HG03159 (cell line): ENCODE measurements around the gene SULT1C3.
"Not testable (repeated sequence)": the region's sequence is repeated elsewhere in the genome, so short reads cannot be mapped to it uniquely, and the experiment has no call there.

Experiments used
- ATAC-seq: cut with Tn5 transposase; IDR thresholded peaks from one replicate; pipeline ENCODE4 v1.9.1; 2021; ENCODE audit warnings: mild to moderate bottlenecking, moderate library complexity; ENCODE audit not compliant: unreplicated experiment

The SULT1C3 gene

DNA sequence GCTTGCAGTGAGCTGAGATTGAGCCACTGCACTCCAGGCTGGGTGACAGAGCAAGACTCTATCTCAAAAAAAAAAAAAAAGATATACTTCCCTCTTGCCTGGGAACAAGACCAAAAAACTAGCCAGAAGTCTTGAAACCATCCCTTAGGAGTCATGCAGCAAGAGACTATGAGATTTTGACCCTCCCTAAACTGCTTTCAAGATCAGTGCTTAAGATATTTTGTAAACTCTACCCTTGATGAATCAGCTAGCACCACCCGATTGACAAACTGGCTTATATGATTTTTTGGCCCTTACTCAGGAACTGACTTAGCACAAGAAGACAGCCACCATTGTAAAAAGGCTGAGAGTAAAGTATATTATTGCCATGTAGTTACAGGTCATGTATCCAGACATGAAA is 3.8 kb downstream of the SULT1C3 start:
- ATAC-seq = no peak

DNA sequence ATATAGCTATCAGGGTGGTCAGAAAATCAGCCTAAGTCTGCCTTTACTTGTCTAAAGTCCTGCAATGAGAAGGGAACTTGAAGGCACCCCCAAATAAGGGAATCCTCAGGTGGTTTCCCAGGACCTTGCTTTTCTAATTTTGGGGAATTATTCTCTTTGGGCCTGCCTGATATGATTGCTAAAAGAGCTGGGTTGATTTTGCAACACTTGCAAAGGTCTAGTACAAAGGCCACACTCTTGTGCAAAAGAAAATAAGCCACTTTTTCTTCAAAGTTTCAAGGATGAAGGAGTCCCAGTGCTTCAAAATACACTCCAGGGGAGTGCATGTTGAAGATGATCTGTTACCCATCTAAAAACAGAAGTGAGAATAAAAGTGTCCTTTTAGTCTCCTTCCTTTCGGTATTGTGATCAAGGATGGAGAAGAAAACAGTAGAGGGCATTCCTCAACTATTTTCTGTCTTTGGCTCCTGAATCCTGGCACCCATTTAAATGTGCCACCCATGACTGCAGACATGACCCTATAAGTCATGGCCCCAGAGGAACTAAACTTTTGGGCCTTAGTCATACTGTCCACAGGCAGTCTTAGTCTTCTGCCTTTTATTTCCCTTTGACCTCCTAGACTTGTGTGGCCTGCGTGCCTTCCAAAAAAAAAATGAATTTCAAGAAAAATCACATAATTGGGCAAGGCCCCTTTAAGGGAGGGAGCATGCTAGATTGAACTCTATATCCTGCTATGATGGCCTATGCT is 5.1 kb downstream of the SULT1C3 start:
- no peak for ATAC-seq

DNA sequence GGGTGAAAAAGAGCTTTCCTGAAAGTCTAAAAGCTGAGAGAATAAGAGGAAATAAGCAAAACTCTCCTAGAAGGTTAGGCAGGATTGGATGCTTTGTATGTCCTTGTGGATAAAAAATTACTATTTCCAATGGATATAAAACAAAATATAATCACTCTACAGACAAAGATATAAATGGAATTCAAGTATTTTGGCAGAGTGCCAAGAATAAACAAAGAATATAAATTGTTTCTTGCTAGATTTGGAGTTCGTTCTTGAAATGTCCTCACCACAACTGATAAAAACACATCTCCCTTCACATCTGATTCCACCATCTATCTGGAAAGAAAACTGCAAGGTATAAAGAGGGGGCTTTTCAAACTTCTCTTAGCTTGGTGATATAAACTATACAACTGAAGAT is 13.3 kb downstream of the SULT1C3 start:
- ATAC-seq = no peak

DNA sequence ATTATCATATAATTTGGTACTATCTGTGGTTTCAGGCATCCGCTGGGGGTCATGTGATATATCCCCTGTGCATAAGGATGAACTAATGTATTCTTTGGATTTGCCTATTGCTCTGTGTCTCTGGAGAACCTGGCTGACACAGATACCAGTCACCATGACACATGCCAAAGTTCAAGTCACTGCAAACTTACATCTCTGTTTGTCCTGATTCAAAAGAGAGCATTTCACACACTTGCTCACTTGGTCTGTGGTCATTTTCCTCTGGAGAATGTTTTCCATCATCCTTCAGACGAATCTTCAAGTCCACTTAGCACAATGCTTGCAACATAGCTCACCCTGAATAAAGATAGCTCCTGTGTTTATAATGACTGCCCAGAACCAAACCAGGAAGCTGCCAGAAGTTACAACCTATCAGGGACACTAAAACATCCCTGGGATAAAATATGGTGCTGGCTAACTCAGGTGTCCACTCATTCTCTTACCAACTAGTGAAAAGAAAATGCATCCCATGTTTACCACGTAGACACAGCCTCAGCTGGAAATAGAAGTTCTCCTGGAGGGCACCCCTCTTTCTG is 18.1 kb downstream of the SULT1C3 start:
- ATAC-seq = no peak

DNA sequence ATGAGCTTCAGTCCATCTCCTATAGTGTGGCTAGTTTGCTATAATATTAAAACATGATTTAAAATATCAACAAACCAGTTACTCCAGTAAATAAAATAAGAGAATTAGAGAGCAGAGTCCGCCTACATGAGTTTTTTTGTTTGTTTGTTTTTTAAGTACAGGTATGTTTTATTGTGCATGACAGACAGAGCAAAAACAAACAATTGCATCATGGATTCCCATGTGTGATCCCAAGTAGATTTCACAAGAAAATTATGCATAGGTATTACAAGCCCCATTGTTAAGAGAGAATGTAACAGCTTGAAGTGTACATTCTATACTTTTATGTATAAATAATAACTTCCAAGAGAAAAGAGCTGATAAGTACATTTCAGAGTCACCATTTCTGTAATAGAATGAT is 21.0 kb downstream of the SULT1C3 start:
- no peak for ATAC-seq

DNA sequence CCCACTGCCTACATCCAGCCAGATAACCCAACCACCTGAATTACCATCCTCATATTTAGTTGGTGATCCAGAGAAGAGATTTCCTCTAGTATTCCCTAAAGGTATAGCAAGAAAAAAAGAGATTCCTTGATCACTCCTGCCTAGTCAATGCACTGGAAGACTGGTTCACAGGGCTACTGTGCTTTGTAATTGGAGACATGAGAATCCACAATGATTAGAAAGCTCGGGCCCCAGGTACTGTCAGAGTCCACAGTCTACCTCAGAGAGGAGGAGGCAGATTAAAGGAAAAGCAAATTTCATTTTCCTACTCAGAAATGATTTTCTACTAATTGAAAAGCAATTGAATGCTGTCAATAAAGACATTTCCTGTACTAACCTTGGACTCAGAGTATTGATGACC is 22.3 kb downstream of the SULT1C3 start:
- no peak for ATAC-seq

DNA sequence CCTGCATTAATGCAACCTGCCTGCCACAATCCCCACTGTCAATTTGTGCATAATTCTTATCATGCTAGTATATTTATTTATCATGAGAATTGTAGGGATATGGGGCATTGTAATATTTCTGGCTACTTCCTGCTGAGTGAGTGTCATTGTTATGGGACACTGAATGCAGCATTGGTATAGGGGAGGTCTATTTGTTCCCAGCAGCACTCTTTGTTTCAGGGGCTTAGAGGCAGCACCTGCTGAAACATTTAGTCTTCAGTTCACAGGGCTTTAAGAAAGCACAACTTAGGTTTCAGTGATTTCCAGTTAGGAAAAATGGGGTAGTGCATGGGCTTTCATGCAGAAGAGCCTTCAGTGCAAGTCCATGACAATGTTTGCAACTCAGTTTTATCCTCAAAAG is 23.6 kb downstream of the SULT1C3 start:
- ATAC-seq = no peak

DNA sequence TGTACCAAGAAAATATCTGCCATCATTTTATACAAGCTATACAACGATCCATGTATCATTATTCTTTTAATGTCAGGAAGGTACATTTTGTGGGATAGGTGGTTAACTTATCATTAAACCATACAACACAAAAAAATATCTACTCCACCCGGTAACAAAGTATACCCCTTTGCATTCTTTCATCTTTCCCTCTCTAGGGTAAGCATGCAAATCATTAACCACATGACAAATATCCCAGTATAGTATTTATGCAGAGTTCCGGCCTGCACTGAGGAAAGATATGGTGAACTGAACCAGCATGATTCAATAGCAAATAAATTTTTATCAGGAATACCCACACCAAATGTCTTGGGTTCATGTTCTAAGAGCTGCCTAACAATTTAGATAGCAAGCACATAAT is 26.4 kb downstream of the SULT1C3 start:
- no peak for ATAC-seq

DNA sequence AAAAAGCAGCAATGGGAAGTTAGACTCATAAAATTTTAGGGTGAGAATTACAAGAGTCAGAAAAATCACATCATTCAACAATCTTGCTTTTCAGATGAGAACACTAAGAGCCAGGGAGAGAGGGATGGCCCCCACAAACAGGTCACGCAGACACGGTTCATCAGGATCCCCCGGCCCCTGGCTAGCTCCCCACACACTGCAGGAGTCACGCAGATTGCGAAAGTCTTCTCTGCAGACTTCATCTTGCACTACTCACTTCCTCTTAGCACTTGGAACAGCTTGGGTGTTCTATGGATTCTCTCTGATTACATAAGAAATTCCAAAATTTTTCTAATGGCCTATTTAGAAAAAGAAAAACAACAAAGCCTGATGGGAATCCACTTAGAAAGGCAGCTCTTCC is 27.3 kb downstream of the SULT1C3 start:
- ATAC-seq = no peak

DNA sequence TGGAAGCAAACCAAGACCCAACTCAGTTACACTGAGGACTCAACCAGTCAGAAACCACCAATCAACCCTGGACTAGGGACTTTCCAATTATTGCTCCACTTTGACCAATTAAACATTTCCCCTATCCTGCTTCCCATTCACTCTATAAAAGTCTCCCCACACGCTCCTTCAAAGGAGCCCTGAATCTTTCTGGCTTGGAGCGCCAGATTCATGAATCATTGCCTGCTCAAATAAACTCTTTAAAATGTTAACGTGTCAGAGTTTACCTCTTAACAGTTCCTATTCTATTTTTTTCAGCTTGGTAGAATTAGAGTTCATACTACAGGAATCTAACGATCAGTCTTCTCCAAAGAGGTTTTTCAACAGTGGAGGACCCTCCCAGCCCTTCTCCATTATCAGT is 28.2 kb downstream of the SULT1C3 start:
- no peak for ATAC-seq

DNA sequence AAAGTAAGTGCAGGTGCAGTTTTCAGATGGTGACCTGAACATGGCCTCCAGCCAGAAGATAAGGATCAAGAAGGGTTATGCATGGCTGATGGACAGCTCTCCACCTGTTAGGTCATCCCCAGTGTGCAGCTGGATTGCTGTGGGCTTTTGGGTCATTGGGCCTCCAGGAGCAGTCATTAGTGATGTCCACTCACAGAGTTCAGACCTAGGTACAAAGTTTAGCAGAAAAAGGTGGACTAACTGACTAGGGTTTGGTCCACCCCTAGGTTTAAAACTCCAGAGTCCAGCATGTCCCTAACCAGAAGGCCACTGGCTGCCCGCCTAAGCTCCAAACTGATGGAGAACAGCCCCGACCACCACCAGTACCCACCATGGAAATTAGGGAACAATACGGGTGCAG is 30.6 kb downstream of the SULT1C3 start:
- no peak for ATAC-seq

DNA sequence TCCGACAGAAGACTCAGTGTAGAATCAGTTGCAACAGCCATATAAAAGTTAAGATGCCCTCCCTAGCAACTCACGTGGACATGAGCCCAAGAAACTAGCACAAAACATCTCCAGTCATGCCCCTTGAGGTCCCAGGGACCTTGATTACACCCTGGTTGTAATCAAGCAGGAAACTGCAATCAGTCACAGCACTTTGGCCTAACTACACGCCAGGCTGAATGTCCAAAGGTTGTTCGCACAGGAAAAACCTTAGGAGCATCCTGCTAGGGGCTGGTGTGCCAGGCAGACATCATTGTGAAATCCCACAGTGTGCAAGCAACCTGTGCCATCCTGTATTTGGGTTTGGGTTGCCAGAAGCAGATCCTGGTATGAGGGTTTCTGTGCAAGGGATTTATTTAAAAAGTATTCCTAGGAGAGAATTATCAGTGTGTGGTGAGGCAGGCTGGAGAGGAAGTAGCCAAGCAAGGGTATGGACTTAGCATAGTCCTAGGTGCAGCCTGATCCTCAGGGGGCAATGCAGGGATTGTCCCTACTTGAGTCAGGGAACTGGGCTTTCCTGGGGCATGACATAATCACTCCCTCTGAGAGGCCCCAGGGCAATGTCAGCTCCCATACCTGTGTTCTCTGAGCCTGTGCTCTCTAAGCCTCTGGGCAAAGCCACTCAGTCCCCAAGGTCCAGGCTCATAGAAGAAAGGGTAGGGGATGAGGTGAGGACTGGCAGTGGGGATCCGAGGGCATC is 31.2 kb downstream of the SULT1C3 start:
- ATAC-seq = no peak

DNA sequence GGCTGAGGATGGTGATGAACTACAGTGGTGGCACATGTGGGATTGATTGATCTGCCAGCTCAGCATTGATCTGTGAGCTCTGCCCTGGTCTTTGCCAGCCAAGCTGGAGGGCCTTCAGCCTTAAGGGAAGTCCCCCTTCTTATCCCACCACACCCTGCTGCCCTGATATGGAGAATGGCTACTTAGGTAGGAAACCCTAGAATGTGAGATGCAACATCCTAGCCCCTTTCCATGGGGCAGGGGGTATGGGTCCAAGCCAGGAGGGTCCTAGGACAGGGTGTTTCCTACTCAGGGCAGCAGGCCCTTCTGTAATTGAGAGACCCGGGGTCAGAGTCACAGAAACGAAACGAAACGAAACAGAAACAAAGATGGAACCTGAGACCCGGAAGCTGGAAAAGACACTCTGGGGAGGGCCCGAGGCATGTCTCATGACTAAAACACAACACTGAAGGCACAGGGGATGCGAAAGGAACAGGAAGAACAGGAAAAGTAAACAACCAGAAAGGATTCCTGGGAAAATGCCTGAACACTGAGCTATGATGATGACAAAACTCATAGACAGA is 32.0 kb downstream of the SULT1C3 start:
- ATAC-seq = no peak

DNA sequence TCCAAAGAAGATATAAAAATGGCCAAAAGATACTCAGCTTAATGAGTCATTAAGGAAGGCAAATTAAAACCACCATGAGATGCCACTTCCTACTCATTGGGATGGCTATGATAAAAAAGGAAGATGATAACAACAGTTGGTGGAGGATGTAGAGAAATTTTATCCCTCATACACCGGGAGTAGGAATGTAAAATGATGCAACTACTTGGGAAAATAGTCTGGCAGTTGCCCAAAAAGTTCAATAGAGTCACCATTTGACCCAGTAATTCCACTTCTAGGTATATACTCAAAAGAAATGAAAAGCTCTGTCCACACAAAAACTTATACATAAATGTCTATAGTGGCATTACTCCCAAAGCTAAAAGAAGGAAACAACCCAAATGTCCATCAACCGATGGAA is 38.9 kb downstream of the SULT1C3 start:
- no peak for ATAC-seq

DNA sequence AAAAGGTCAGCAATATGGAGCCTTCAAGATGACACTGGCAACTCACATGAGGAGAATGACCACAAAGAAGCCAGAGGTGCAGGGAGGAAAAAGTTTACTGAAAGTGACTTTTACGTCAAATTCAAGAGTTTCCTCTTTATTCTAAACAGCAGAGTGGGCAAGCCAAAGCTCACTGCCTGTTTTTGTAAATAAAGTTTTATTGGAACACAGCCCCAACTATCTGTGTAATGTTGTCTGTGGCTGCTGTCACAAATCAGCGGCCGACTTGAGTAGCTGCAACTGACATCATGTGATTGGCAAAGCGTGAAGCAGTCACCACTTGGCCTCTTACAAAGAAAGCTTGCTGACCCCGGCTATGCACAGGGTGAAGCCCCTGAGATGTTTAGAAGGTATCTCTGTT is 39.7 kb downstream of the SULT1C3 start:
- no peak for ATAC-seq

DNA sequence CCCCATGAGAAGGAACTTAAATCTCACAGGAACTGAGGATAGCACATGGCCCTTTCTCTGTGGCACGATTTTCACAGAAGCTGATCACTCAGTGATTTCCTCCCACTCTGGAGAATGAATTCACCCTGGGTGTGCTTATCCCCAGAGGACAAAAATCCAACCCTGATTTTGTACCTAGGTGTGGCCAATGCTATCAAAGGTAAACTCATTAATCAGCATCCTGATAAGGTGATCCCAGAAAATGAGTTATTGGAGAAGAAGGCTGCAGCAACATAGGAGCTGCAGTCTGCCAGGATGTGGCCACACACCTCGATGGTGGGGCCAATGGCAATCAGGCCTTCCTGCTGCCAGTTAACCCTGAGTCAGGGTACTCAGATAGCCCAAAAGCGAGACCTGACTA is 40.7 kb downstream of the SULT1C3 start:
- ATAC-seq = no peak

DNA sequence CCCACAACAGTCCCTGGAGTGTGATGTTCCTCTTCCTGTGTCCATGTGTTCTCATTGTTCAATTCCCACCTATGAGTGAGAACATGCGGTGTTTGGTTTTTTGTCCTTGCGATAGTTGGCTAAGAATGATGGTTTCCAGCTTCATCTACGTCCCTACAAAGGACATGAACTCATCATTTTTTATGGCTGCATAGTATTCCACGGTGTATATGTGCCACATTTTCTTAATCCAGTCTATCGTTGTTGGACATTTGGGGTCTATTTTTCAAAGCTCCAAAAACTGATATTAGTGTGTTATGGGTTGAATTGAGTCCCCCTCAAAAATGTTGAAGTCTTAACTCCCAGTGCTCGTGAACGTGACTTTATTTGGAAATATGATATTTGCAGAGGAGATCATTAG is 44.8 kb downstream of the SULT1C3 start:
- not testable (repeated sequence) for ATAC-seq

DNA sequence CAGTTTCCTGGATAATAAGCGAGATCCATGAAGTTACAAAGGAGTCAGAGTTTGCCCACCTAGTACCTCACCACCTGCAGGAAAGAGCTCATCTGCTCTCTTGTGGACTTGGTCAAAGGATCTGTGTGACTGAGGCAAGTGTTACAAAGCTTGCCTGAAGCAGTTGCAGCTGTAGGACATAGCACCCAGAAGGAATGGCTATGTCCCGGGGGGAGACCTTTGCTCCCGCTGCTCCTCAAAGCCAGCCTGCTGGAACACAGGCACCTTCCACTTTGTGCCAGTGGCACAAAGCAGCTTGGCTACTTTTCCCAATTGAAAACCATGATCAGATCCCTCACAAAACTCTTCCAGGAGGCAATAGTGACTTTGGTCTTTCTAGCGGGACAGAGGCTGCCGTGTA is 45.8 kb downstream of the SULT1C3 start:
- no peak for ATAC-seq

DNA sequence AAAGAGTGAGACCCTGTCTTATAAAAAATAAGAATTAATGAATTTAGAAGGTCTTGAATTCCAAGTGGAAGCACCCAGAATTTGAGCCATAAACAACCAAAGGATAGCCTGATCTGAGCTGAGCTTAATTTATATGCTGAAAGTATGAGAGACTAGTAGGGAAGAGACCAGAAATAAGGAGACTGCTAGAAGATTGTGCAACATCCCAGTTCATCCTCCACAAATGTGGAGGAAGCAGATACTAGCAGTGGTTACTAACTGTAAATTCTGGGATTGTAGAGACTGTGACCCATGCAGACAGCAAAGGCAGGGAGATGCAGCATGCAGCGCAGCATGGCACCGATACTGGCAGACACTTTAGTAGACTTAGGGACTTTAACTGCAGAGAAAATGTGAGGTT is 47.4 kb downstream of the SULT1C3 start:
- no peak for ATAC-seq

DNA sequence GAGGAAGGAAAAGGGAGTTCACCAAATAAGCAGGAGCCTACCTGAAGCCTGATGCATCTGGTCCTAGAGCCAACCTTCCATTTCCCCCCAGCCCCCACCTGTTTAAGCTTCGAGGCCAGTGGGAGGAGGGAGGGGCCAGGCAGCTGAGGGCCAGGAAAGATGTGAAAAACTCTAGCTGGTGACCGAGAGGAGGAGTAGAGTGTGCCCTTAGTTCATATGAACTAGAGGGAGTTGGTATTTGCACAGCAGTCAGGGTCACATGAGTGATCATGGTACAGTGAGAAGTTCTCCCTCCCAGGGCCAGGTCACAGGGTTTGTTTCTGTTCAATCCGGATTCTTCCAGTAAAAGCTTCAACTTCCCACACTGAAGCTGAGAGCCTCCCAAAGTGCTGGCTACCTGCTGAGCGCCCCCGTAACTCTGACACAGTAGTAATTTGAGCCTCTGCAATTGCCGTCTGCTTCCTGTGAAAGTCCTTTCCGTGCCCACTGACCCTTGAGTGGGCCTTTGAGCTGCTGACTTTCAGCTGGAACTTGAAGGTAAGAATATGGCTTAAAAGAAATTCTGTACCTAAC is 48.9 kb downstream of the SULT1C3 start, which contains the start of gene SULT1C2:
Gene SULT1C2, plus strand, starts transcription at position 362 of the 573 bp plus-strand sequence. CDS start 4,773 bp downstream, outside the sequence.
- no peak for ATAC-seq

DNA sequence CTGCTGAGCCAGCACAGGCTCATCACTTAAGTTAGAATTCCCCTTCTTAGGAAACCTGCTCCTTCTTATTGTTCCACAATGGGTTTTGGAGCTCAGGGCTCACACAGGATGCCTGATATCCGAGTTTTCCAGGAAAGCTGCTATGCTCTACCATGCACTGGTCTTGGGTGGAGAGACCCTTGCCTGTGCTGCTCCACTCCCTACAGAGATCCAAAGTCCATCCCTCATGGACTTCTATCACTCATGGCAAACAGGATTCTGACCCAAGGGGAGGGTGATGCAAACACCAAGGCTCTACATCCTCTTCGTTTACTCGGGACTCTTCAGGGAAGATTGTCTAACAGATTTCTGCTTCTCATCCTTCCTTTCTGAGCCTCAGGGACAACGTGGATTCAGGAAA is 54.1 kb downstream of the SULT1C3 start:
- no peak for ATAC-seq
